ENCODE measurements around the gene CLCN4.

The CLCN4 gene

GRCh38 chrX:10167573-10167972 is 10.8 kb downstream of the CLCN4 start:
- DNase-seq (ENCODE audit: low read depth in 2 of 2), result no peak

GRCh38 chrX:10168226-10168625 is 11.5 kb downstream of the CLCN4 start:
- no peak for DNase-seq (ENCODE audit: low read depth in 2 of 2)

GRCh38 chrX:10169175-10169574 is 12.4 kb downstream of the CLCN4 start:
- no peak for DNase-seq (ENCODE audit: low read depth in 2 of 2)

- DNase-seq (ENCODE audit: low read depth in 2 of 2), result no peak
Observed at GRCh38 chrX:10171249-10171648, 14.5 kb downstream of the CLCN4 start.

GRCh38 chrX:10172877-10173276 is 16.1 kb downstream of the CLCN4 start:
- no peak for DNase-seq (ENCODE audit: low read depth in 2 of 2)

- peak; percentile 67 to 75 for DNase-seq (ENCODE audit: low read depth in 2 of 2)
Observed at GRCh38 chrX:10173331-10173900, 16.6 kb downstream of the CLCN4 start.

- no peak for DNase-seq (ENCODE audit: low read depth in 2 of 2)
Observed at GRCh38 chrX:10174051-10174450, 17.3 kb downstream of the CLCN4 start.

- no peak for DNase-seq (ENCODE audit: low read depth in 2 of 2)
Observed at GRCh38 chrX:10174810-10175209, 18.0 kb downstream of the CLCN4 start.

GRCh38 chrX:10175319-10175871 is 18.6 kb downstream of the CLCN4 start:
- DNase-seq (ENCODE audit: low read depth in 2 of 2), result peak; percentile 13 to 25

GRCh38 chrX:10176121-10177003 is 19.6 kb downstream of the CLCN4 start:
- no peak for DNase-seq (ENCODE audit: low read depth in 2 of 2)

- no peak for DNase-seq (ENCODE audit: low read depth in 2 of 2)
Observed at GRCh38 chrX:10177004-10177396, 20.2 kb downstream of the CLCN4 start.

- DNase-seq (ENCODE audit: low read depth in 2 of 2), result no peak
Observed at GRCh38 chrX:10177601-10178000, 20.8 kb downstream of the CLCN4 start.

- no peak for DNase-seq (ENCODE audit: low read depth in 2 of 2)
Observed at GRCh38 chrX:10178866-10179463, 22.2 kb downstream of the CLCN4 start.

- DNase-seq (ENCODE audit: low read depth in 2 of 2), result no peak
Observed at GRCh38 chrX:10183760-10184159, 27.0 kb downstream of the CLCN4 start.

GRCh38 chrX:10184411-10184810 is 27.6 kb downstream of the CLCN4 start:
- no peak for DNase-seq (ENCODE audit: low read depth in 2 of 2)

- DNase-seq (ENCODE audit: low read depth in 2 of 2), result no peak
Observed at GRCh38 chrX:10186355-10186754, 29.6 kb downstream of the CLCN4 start.

- DNase-seq (ENCODE audit: low read depth in 2 of 2), result no peak
Observed at GRCh38 chrX:10187421-10187820, 30.6 kb downstream of the CLCN4 start.

- DNase-seq (ENCODE audit: low read depth in 2 of 2), result peak in 1 of 2 experiments; percentile 21
Observed at GRCh38 chrX:10189317-10190268, 32.8 kb downstream of the CLCN4 start.

- DNase-seq (ENCODE audit: low read depth in 2 of 2), result peak; percentile 31 to 42
Observed at GRCh38 chrX:10190367-10190766, 33.6 kb downstream of the CLCN4 start.

GRCh38 chrX:10193587-10193986 is 36.8 kb downstream of the CLCN4 start:
- DNase-seq (ENCODE audit: low read depth in 2 of 2), result no peak

- DNase-seq (ENCODE audit: low read depth in 2 of 2), result no peak
Observed at GRCh38 chrX:10195425-10195824, 38.6 kb downstream of the CLCN4 start.

Measured in fibroblast of skin of left biceps (primary cell).